GM23248 (cell line): Measurements from ENCODE around the gene NDUFAB1.

ENCODE experiments used
- EZH2 ChIP-seq: fragments of 200-600 bp; sonication (generic); IDR thresholded peaks from 2 replicates; pipeline ENCODE4 v1.6.1; 2018; ENCODE audit warnings: antibody characterized with exemption, mild to moderate bottlenecking; ENCODE audit not compliant: insufficient read depth, poor library complexity, severe bottlenecking
- EZH2phosphoT487 ChIP-seq: fragments of 200-600 bp; sonication (generic); IDR thresholded peaks from 2 replicates; pipeline ENCODE4 v1.6.1; 2018; ENCODE audit warnings: antibody characterized with exemption, moderate library complexity, mild to moderate bottlenecking, low read depth; ENCODE audit not compliant: insufficient read depth

GRCh38 chr16:23562505-23562904 is 33.6 kb downstream of the NDUFAB1 start:
- TF ChIP-seq EZH2 = no peak
- TF ChIP-seq EZH2phosphoT487 = no peak
